BJ (cell line): Measurements from ENCODE around the gene ESYT2. TPM values are rescaled to one million over a fixed set of nuclear protein-coding genes. Genes with fewer than 3 reads are reported as not detected.

ENCODE experiments used
- CTCF ChIA-PET: fragments of 350-600 bp; formaldehyde crosslinking; extraction: SDS; loops from one replicate; lab custom pipeline; 2021; ENCODE audit warnings: antibody characterized with exemption, inconsistent platforms; lab: Yijun Ruan, JAX
- POLR2A ChIA-PET: fragments of 300-600 bp; sonication (Branson Sonifier 250); formaldehyde crosslinking; extraction: SDS; loops from one replicate; lab custom pipeline; 2021; ENCODE audit warnings: antibody characterized with exemption; lab: Charles Lee
- DNase-seq: peaks from one replicate; pipeline ENCODE4 v3.0.0-alpha.2; 2011; ENCODE audit warnings: low read depth
- H3K27me3 ChIP-seq: 2 replicates; pipeline ENCODE4 v1.6.0; 2011; ENCODE audit warnings: low read length; ENCODE audit not compliant: control insufficient read depth, insufficient read depth
- H3K36me3 ChIP-seq: 2 replicates; pipeline ENCODE4 v1.5.1; 2011; ENCODE audit warnings: low read length; ENCODE audit not compliant: control insufficient read depth, insufficient read depth
- H3K4me3 ChIP-seq: 2 replicates; pipeline ENCODE4 v1.5.1; 2011; ENCODE audit warnings: low read depth, mild to moderate bottlenecking, control low read depth, low read length
- polyA plus RNA-seq: library from polyadenylated mRNA; depleted of rRNA; stranded (reverse); fragments of >200 nt; gene quantifications from 2 replicates; pipeline ENCODE4 v1.2.3, GENCODE V29; 2011; rRNA removed
- TF ChIP-seq, protein P1 (sequence below): IDR thresholded peaks from 2 replicates; pipeline ENCODE4 v1.5.1; 2011; ENCODE audit warnings: low read depth, mild to moderate bottlenecking, control low read depth, inconsistent platforms, low read length, moderate library complexity; ENCODE audit not compliant: insufficient read depth

ESYT2 gene
- polyA plus RNA-seq, 1 experiment = 49.2 TPM

- ChIA-PET POLR2A (no interaction called here), CTCF (no interaction called here)
- Histone ChIP-seq H3K27me3 (no peaks in the 10 kb centered on the region), H3K4me3 (no peak overlapping the region), H3K36me3 (peaks cover 1% of the 10 kb centered on the region; the same call in 1 of the 2 replicates)
- DNase-seq = no peak
- TF ChIP-seq, protein P1, sequence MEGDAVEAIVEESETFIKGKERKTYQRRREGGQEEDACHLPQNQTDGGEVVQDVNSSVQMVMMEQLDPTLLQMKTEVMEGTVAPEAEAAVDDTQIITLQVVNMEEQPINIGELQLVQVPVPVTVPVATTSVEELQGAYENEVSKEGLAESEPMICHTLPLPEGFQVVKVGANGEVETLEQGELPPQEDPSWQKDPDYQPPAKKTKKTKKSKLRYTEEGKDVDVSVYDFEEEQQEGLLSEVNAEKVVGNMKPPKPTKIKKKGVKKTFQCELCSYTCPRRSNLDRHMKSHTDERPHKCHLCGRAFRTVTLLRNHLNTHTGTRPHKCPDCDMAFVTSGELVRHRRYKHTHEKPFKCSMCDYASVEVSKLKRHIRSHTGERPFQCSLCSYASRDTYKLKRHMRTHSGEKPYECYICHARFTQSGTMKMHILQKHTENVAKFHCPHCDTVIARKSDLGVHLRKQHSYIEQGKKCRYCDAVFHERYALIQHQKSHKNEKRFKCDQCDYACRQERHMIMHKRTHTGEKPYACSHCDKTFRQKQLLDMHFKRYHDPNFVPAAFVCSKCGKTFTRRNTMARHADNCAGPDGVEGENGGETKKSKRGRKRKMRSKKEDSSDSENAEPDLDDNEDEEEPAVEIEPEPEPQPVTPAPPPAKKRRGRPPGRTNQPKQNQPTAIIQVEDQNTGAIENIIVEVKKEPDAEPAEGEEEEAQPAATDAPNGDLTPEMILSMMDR = no peak
Measured at GRCh38 chr7:158683541-158683940, 145.8 kb downstream of the ESYT2 start.

GRCh38 chr7:158682456-158682855, 146.9 kb downstream of the ESYT2 start:
- no peak for DNase-seq
- no peak overlapping the region for H3K4me3 ChIP-seq
- ChIA-PET CTCF (no interaction called here), POLR2A (no interaction called here)
- TF ChIP-seq, protein P1 = no peak
- H3K27me3 ChIP-seq = no peaks in the 10 kb centered on the region
- 0 out of 2 replicates have a peak, but pooled peaks cover 1% of the 10 kb centered on the region for H3K36me3 ChIP-seq

Other genes starting within 250 kb of the ESYT2 start
- gene PTPRN2, start 241.7 kb downstream of the ESYT2 start, polyA plus RNA-seq = 0.20 and 0.31 TPM in 2 replicates
- 19.5 and 22.4 TPM in 2 replicates for gene NCAPG2, start 124.7 kb downstream of the ESYT2 start, polyA plus RNA-seq
- gene DYNC2I1, start 27.0 kb upstream of the ESYT2 start, polyA plus RNA-seq = 7.2 and 12.9 TPM in 2 replicates